Esophagus muscularis mucosa (tissue), 4 donors: ENCODE measurements around the gene CD248.

Source experiments
- CTCF ChIP-seq, 3 experiments: fragments of 200-600 bp in 2 of 3; fragments of 450-650 bp in 1 of 3; sonication (generic) in 2 of 3; IDR thresholded peaks; one replicate each; pipeline ENCODE4 v1.5.1; 2017 to 2019; ENCODE audit warnings: antibody characterized with exemption in 3 of 3, mild to moderate bottlenecking in 2 of 3, moderate library complexity in 1 of 3
- EP300 ChIP-seq: sonication (generic); formaldehyde crosslinking; IDR thresholded peaks from one replicate; pipeline ENCODE4 v1.6.1; 2017; ENCODE audit warnings: antibody characterized with exemption
- POLR2A ChIP-seq: fragments of 450-650 bp; IDR thresholded peaks from one replicate; pipeline ENCODE4 v1.6.1; 2017; ENCODE audit warnings: antibody characterized with exemption, moderate library complexity, mild to moderate bottlenecking, low read depth
- POLR2AphosphoS5 ChIP-seq, 2 donors: sonication (generic); formaldehyde crosslinking; IDR thresholded peaks; one replicate each; pipeline ENCODE4 v1.6.1; 2017; ENCODE audit warnings: antibody characterized with exemption in 2 of 2

GRCh38 chr11:66361502-66361941 lies 44.7 kb upstream of the CD248 start:
- TF ChIP-seq CTCF (IDR thresholded peaks at IDR 0.05), result no peak
- TF ChIP-seq POLR2A, result no peak
- no peak for TF ChIP-seq POLR2AphosphoS5 (IDR thresholded peaks at IDR 0.05)
- TF ChIP-seq EP300, result no peak
